Progenitor cell of endocrine pancreas (in vitro differentiated cells): Measurements from ENCODE around the gene BMP2K. TPM values are rescaled to one million over a fixed set of nuclear protein-coding genes. Genes with fewer than 3 reads are reported as not detected.
A peak's percentile ranks its signal among the peaks of the same experiment; 100 is the strongest.

Source experiments
- DNase-seq: peaks from one replicate; pipeline ENCODE4 v3.0.0; 2021; ENCODE audit warnings: low spot score; ENCODE audit not compliant: unreplicated experiment
- H3K27ac Mint-ChIP-seq: 2 replicates; pipeline ENCODE4 v1.8.0; 2021; ENCODE audit warnings: mild to moderate bottlenecking, moderate library complexity, mixed read lengths
- H3K27me3 Mint-ChIP-seq: 2 replicates; pipeline ENCODE4 v1.8.0; 2021; ENCODE audit warnings: mixed read lengths
- H3K36me3 Mint-ChIP-seq: 2 replicates; pipeline ENCODE4 v1.8.0; 2022; ENCODE audit warnings: mixed read lengths; ENCODE audit not compliant: insufficient read depth
- H3K4me1 Mint-ChIP-seq: 2 replicates; pipeline ENCODE4 v1.8.0; 2021; ENCODE audit warnings: low read depth, mixed read lengths
- H3K4me3 Mint-ChIP-seq: 2 replicates; pipeline ENCODE4 v1.8.0; 2021; ENCODE audit warnings: low read depth, mild to moderate bottlenecking, moderate library complexity, mixed read lengths
- H3K9me3 Mint-ChIP-seq: 2 replicates; pipeline ENCODE4 v1.8.0; 2021; ENCODE audit warnings: low read depth, mixed read lengths
- CTCF ChIP-seq: fragments of 200-600 bp; sonication (generic); IDR thresholded peaks from one replicate; pipeline ENCODE4 v1.5.0; 2021; ENCODE audit warnings: antibody characterized with exemption, mild to moderate bottlenecking; ENCODE audit not compliant: unreplicated experiment
- microRNA-seq: library from miRNA; unstranded; fragments of <30 nt; microRNA quantifications from one replicate; pipeline ENCODE4 v1.1.0, GENCODE V29; 2020; ENCODE audit warnings: borderline number of aligned reads; ENCODE audit not compliant: unreplicated experiment
- total RNA-seq: library from RNA; stranded (reverse); gene quantifications from 2 replicates; pipeline ENCODE4 v1.2.1, GENCODE V29; 2021

The BMP2K gene
- total RNA-seq, 1 donor from 2014 or later: 32.5 TPM

GRCh38 chr4:78953231-78953630 lies 177.1 kb downstream of the BMP2K start:
- no peak overlapping the region for H3K4me3 Mint-ChIP-seq
- no peak overlapping the region for H3K27ac Mint-ChIP-seq
- no peaks in the 10 kb centered on the region for H3K4me1 Mint-ChIP-seq
- no peaks in the 10 kb centered on the region for H3K9me3 Mint-ChIP-seq
- H3K27me3 Mint-ChIP-seq: peaks cover 23% of the 10 kb centered on the region
- DNase-seq: no peak
- no peaks in the 10 kb centered on the region for H3K36me3 Mint-ChIP-seq
- TF ChIP-seq CTCF: no peak

GRCh38 chr4:78953769-78954666 lies 177.9 kb downstream of the BMP2K start:
- Mint-ChIP-seq H3K4me3 (no peak overlapping the region), H3K36me3 (no peaks in the 10 kb centered on the region), H3K27ac (no peak overlapping the region), H3K9me3 (no peaks in the 10 kb centered on the region), H3K4me1 (no peaks in the 10 kb centered on the region), H3K27me3 (peaks cover 23% of the 10 kb centered on the region)
- DNase-seq: no peak
- peak; percentile 67 for TF ChIP-seq CTCF

GRCh38 chr4:78956975-78957374 lies 180.8 kb downstream of the BMP2K start:
- no peak for TF ChIP-seq CTCF
- no peak overlapping the region for H3K27ac Mint-ChIP-seq
- no peaks in the 10 kb centered on the region for H3K36me3 Mint-ChIP-seq
- no peaks in the 10 kb centered on the region for H3K4me1 Mint-ChIP-seq
- peaks cover 10% of the 10 kb centered on the region for H3K27me3 Mint-ChIP-seq
- H3K4me3 Mint-ChIP-seq: no peak overlapping the region
- DNase-seq: no peak
- H3K9me3 Mint-ChIP-seq: no peaks in the 10 kb centered on the region

GRCh38 chr4:78960926-78961325 lies 184.8 kb downstream of the BMP2K start:
- Mint-ChIP-seq H3K4me3 (no peak overlapping the region), H3K36me3 (no peaks in the 10 kb centered on the region), H3K9me3 (peaks cover 2% of the 10 kb centered on the region), H3K4me1 (no peaks in the 10 kb centered on the region), H3K27ac (no peak overlapping the region), H3K27me3 (no peaks in the 10 kb centered on the region)
- DNase-seq: no peak
- no peak for TF ChIP-seq CTCF

Small RNA genes within 50 kb of the gene (microRNA-seq; reads per million reads assigned to microRNA genes)
- not detected for gene MIR5096

Other genes starting within 250 kb of the BMP2K start
- 108 and 123 TPM in 2 replicates for gene ANXA3, start 224.6 kb upstream of the BMP2K start, total RNA-seq
- gene PAQR3, start 163.1 kb downstream of the BMP2K start, total RNA-seq: 16.0 and 16.2 TPM in 2 replicates